IMR-90 (cell line): Measurements from ENCODE around the gene RNU6-9. TPM values are rescaled to one million over a fixed set of nuclear protein-coding genes. Genes with fewer than 3 reads are reported as not detected.
A peak's percentile ranks its signal among the peaks of the same experiment; 100 is the strongest.

Experiments
- ATAC-seq: fragments of 200-7000 bp; cut with Tn5 transposase; 2 replicates; pipeline ENCODE4 v1.9.1; 2020; ENCODE audit warnings: low read depth, mild to moderate bottlenecking, moderate library complexity
- BruUV-seq: library from RNA; stranded (reverse); fragments of 400-500 nt; replicated peaks from 2 replicates; lab custom pipeline; 2021; lab: Mats Ljungman, UMichigan
- CTCF ChIA-PET: fragments of 300-600 bp; formaldehyde crosslinking; extraction: SDS; loops from one replicate; lab custom pipeline; 2021; ENCODE audit warnings: antibody characterized with exemption; lab: Yijun Ruan, JAX
- POLR2A ChIA-PET: fragments of 300-600 bp; sonication (Branson Sonifier 250); formaldehyde crosslinking; loops from one replicate; lab custom pipeline; 2022; ENCODE audit warnings: antibody characterized with exemption; ENCODE audit not compliant: unreplicated experiment; lab: Charles Lee
- DNase-seq: peaks from one replicate; pipeline ENCODE4 v3.0.0; 2013
- H2AFZ ChIP-seq: replicated peaks from 2 replicates; pipeline ENCODE3; 2013; ENCODE audit warnings: low read length, mild to moderate bottlenecking; ENCODE audit not compliant: poor library complexity
- H2AK5ac ChIP-seq: 2 replicates; pipeline ENCODE4 v1.6.1; 2013; ENCODE audit warnings: low read depth, low read length, inconsistent platforms
- H2AK9ac ChIP-seq: replicated peaks from 2 replicates; pipeline ENCODE3; 2013; ENCODE audit warnings: mild to moderate bottlenecking, low read depth, low read length, moderate library complexity; ENCODE audit not compliant: poor library complexity
- H2BK120ac ChIP-seq: 2 replicates; pipeline ENCODE4 v1.6.1; 2013; ENCODE audit warnings: low read depth, low read length, inconsistent platforms
- H2BK15ac ChIP-seq: 3 replicates; pipeline ENCODE4 v1.6.1; 2013; ENCODE audit warnings: low read depth, low read length, inconsistent platforms
- H2BK20ac ChIP-seq: 2 replicates; pipeline ENCODE4 v1.6.1; 2013; ENCODE audit warnings: low read depth, mild to moderate bottlenecking, inconsistent platforms, low read length, moderate library complexity
- H2BK5ac ChIP-seq: 2 replicates; pipeline ENCODE4 v1.6.1; 2013; ENCODE audit warnings: mild to moderate bottlenecking, low read depth, low read length, inconsistent platforms; ENCODE audit not compliant: poor library complexity, severe bottlenecking
- H3K14ac ChIP-seq: replicated peaks from 2 replicates; pipeline ENCODE4 v1.6.1; 2013; ENCODE audit warnings: low read depth, low read length, inconsistent platforms
- H3K18ac ChIP-seq: 2 replicates; pipeline ENCODE4 v1.6.1; 2013; ENCODE audit warnings: low read depth, low read length, control low read depth
- H3K23ac ChIP-seq: 2 replicates; pipeline ENCODE4 v1.6.1; 2013; ENCODE audit warnings: low read depth, low read length, inconsistent platforms
- H3K27ac ChIP-seq: 2 replicates; pipeline ENCODE4 v1.5.1; 2013; ENCODE audit warnings: mild to moderate bottlenecking, control low read depth, low read length; ENCODE audit not compliant: insufficient read depth
- H3K27me3 ChIP-seq: 2 replicates; pipeline ENCODE4 v1.6.1; 2013; ENCODE audit warnings: low read length; ENCODE audit not compliant: control insufficient read depth, insufficient read depth
- H3K36me3 ChIP-seq: 2 replicates; pipeline ENCODE4 v1.6.1; 2013; ENCODE audit warnings: low read length, mixed read lengths; ENCODE audit not compliant: control insufficient read depth, insufficient read depth
- H3K4ac ChIP-seq: 2 replicates; pipeline ENCODE4 v1.6.1; 2013; ENCODE audit warnings: low read depth, low read length, inconsistent platforms
- H3K4me1 ChIP-seq: 2 replicates; pipeline ENCODE4 v1.6.1; 2013; ENCODE audit warnings: low read length, mixed read lengths; ENCODE audit not compliant: control insufficient read depth, insufficient read depth
- H3K4me2 ChIP-seq: 2 replicates; pipeline ENCODE4 v1.6.1; 2013; ENCODE audit warnings: low read depth, mild to moderate bottlenecking, control low read depth, low read length, moderate library complexity
- H3K4me3 ChIP-seq: 2 replicates; pipeline ENCODE4 v1.5.1; 2013; ENCODE audit warnings: low read depth, mild to moderate bottlenecking, control low read depth, low read length, moderate library complexity; ENCODE audit not compliant: insufficient read depth
- H3K56ac ChIP-seq: 2 replicates; pipeline ENCODE4 v1.6.1; 2013; ENCODE audit warnings: low read length, inconsistent platforms; ENCODE audit not compliant: insufficient read depth; ENCODE audit errors: extremely low read depth
- H3K79me1 ChIP-seq, 2 experiments: 2 replicates each; pipeline ENCODE4 v1.6.1; 2013; ENCODE audit warnings: low read length in 2 of 2, inconsistent platforms in 1 of 2, low read depth in 1 of 2
- H3K9ac ChIP-seq: 2 replicates; pipeline ENCODE4 v1.6.1; 2013; ENCODE audit warnings: low read depth, low read length, control low read depth
- H3K9me1 ChIP-seq: 2 replicates; pipeline ENCODE4 v1.6.1; 2013; ENCODE audit warnings: low read length, inconsistent platforms; ENCODE audit not compliant: insufficient read depth
- H3K9me3 ChIP-seq: 2 replicates; pipeline ENCODE4 v1.6.1; 2013; ENCODE audit warnings: low read length; ENCODE audit not compliant: control insufficient read depth, insufficient read depth
- H4K20me1 ChIP-seq: 2 replicates; pipeline ENCODE4 v1.6.1; 2013; ENCODE audit warnings: low read length, inconsistent platforms; ENCODE audit not compliant: insufficient read depth
- H4K5ac ChIP-seq: 2 replicates; pipeline ENCODE4 v1.6.1; 2013; ENCODE audit warnings: mild to moderate bottlenecking, low read depth, low read length, control low read depth
- H4K8ac ChIP-seq, 2 experiments: 2 replicates each; pipeline ENCODE4 v1.6.1; 2013; ENCODE audit warnings: low read depth in 2 of 2, low read length in 2 of 2, control low read depth in 1 of 2, inconsistent platforms in 1 of 2
- H4K91ac ChIP-seq: 2 replicates; pipeline ENCODE4 v1.6.1; 2013; ENCODE audit warnings: low read depth, low read length, inconsistent platforms; ENCODE audit not compliant: insufficient read depth
- BHLHE40 ChIP-seq: fragments of 150-350 bp; IDR thresholded peaks from 2 replicates; pipeline ENCODE4 v1.6.1; 2016; ENCODE audit warnings: mild to moderate bottlenecking, low read depth, low read length
- CEBPB ChIP-seq: IDR thresholded peaks from 2 replicates; pipeline ENCODE4 v1.6.1; 2012; ENCODE audit warnings: low read depth, low read length, improper control_type of control experiment
- SMC3 ChIP-seq: fragments of 150-350 bp; IDR thresholded peaks from 2 replicates; pipeline ENCODE4 v1.6.1; 2016; ENCODE audit warnings: low read depth, mild to moderate bottlenecking, antibody characterized with exemption, low read length, moderate library complexity
- WGBS, 2 experiments: methylation state at CpG; one replicate each; pipeline versions ENCODE4 v1.1.5 to v1.1.7; 2013; ENCODE audit warnings: missing lambda C conversion rate in 2 of 2; ENCODE audit not compliant: insufficient read length in 1 of 2; ENCODE audit errors: extremely low coverage in 2 of 2; 5-methylcytosine and 5-hydroxymethylcytosine counted together
- dilution Hi-C: fragments of 300-500 bp; cut with HindIII; formaldehyde crosslinking; loops from one replicate; pipeline ENCODE4 v1.14.3; 2018; ENCODE audit warnings: low sequenced_read_pairs; ENCODE audit not compliant: unreplicated experiment
- in situ Hi-C: fragments of 300-500 bp; cut with MboI; formaldehyde crosslinking; loops from 3 replicates; pipeline ENCODE4 v1.14.3; 2019; ENCODE audit warnings: low sequenced_read_pairs, inconsistent platforms, mixed read lengths
- intact Hi-C: fragments of 100-400 bp; cut with micrococcal nuclease; formaldehyde crosslinking; loops from 2 replicates; pipeline ENCODE4 v1.10.0; 2022
- polyA plus RNA-seq, 3 experiments: library from polyadenylated mRNA; depleted of rRNA; stranded (reverse); fragments of >200 nt; gene quantifications; 2 replicates each; pipeline ENCODE4 v1.2.3, GENCODE V29; 2012; ENCODE audit warnings: low replicate concordance in 1 of 3
- total RNA-seq: library from RNA; depleted of rRNA; stranded (reverse); fragments of >200 nt; gene quantifications from 2 replicates; pipeline ENCODE4 v1.2.3, GENCODE V29; 2012

Gene RNU6-9
- total and polyA plus RNA-seq, 2 of the 4 experiments (the other 2 are of a cell fraction) = not detected

GRCh38 chr19:858868-859843 is 34.1 kb upstream of the RNU6-9 start, which contains the start of gene CFD:
Gene CFD (plus strand): TSS chr19:859664. CDS start chr19:859690, 26 bp downstream.
- Histone ChIP-seq H2BK5ac (no peak within 1 kb of the TSS), H4K91ac (no peak within 1 kb of the TSS), H3K27me3 (no peaks in the 10 kb centered on the region), H2BK120ac (no peak within 1 kb of the TSS), H2BK20ac (no peak within 1 kb of the TSS), H4K20me1 (no peaks in the 10 kb centered on the region; the same call in 1 of the 2 replicates), H3K4me1 (peaks cover 3% of the 10 kb centered on the region; the same call in 1 of the 2 replicates), H3K9me3 (no peaks in the 10 kb centered on the region), H2AK5ac (no peak within 1 kb of the TSS), H3K18ac (no peak within 1 kb of the TSS; the same call in 1 of the 2 replicates), H3K9me1 (no peaks in the 10 kb centered on the region), H3K9ac (no peak within 1 kb of the TSS), H3K36me3 (no peaks in the 10 kb centered on the region), H3K4ac (no peak within 1 kb of the TSS), H3K79me1 (no peaks in the 10 kb centered on the region), H3K14ac (no peak within 1 kb of the TSS), H3K4me3 (peak within 1 kb of the TSS; percentile 59), H4K8ac (no peak within 1 kb of the TSS), H2AK9ac (peak within 1 kb of the TSS; percentile 78), H3K56ac (no peak within 1 kb of the TSS), H2BK15ac (no peak within 1 kb of the TSS), H3K23ac (peak within 1 kb of the TSS; percentile 59; the same call in 1 of the 2 replicates), H3K27ac (no peak within 1 kb of the TSS), H2AFZ (peak within 1 kb of the TSS; percentile 89), H4K5ac (no peak within 1 kb of the TSS), H3K4me2 (no peak within 1 kb of the TSS)
- 60% methylated on average over 1 of the region's 24 CpGs; no CpG with 5 or more reads in 1 of the 2 experiments for WGBS, 2 experiments
- in situ Hi-C loops = loop anchor here (5.0 kb wide), 1 partner anchor 138 kb away; no protein-coding TSS in a partner anchor
- ATAC-seq = no peak
- ChIA-PET POLR2A (no interaction called here), CTCF (no interaction called here)
- dilution Hi-C loops = no loop called here
- no peak for DNase-seq
- BruUV-seq = no TSS peak
- TF ChIP-seq CEBPB = peak; percentile 23; the same call in 1 of the 2 replicates
- no peak for TF ChIP-seq SMC3
- TF ChIP-seq BHLHE40 = no peak
- intact Hi-C loops = loop anchor here (5.0 kb wide), 1 partner anchor 87 kb away; no protein-coding TSS in a partner anchor
